Kidney tubule cell (primary cell): ENCODE measurements around the gene AIG1.

Source experiments
- DNase-seq: peaks from one replicate; pipeline ENCODE4 v3.0.0-alpha.2; 2018; ENCODE audit warnings: low spot score

Gene AIG1

DNA sequence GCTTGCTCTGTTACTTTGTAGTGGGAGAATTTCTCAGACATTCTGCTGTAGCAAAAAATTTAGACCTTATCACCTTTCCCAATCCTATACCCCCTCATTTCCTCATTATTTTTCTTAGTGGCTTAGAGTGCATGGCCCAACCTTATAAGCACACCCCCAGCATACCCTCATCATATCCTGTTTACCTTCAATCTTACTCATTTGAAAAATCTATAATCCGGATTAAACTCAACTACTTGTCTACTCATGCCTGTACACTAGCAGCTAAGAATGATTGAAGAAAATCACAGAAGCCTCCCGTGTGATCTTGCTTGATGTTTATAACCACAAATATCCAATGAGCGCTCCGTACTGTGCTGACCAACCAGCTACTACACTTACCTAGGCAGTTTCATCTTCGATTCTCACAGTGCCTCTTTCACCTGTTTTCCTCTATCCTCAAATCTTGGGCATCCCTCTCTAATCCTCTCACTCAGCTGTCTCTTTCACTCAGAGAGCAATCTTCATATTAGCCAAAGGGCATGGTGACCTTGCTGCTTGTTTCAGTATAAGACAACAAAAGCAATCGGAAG is 36.6 kb downstream of the AIG1 start:
- DNase-seq, result no peak

DNA sequence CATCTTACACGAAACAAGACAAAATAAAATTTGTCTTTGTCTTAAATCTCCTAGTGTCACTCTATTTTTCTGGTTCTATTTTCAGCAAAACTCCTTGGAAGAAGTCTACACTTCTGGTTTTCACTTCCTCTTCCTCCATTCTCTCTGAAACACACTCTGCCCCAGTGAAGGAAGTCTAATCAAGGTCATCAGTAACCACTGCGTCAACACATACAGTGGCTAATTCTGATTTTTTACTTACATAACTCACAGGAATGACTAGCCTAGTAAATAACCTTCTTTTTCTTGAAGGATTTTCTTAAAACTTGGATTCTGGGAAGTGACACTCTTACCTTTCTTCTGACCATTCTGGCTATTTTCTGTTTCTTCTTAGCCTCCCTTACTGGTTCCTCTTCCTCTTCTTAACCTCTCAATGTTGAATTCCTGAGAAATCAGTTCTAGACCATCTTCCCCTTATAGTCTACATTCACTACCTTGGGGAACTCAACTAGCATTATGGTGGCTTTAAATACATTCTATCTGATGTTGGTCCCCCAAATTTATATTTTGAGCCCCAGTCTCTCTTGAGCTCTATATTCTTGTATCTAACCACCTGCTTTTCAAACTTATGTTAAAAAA is 37.5 kb downstream of the AIG1 start:
- DNase-seq, result no peak

DNA sequence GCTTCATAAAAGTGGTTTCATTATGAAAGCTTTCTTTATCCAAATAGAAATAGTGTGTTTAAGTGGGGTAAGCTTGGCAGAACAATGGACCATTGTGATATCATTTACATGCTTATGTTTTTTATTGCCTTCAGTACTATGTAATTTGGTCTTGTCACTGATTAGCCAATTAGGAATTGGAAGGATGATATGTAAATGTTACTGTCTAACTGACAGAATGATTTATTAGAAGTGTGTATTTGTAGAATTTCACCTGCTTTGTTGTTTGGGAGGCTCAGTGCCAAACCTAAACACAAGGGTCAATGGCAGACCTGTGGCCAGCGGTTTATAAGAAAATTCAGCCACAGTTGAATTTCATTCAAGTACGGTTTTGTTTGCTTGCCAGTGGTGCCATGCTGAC is 39.0 kb downstream of the AIG1 start:
- DNase-seq, result no peak

DNA sequence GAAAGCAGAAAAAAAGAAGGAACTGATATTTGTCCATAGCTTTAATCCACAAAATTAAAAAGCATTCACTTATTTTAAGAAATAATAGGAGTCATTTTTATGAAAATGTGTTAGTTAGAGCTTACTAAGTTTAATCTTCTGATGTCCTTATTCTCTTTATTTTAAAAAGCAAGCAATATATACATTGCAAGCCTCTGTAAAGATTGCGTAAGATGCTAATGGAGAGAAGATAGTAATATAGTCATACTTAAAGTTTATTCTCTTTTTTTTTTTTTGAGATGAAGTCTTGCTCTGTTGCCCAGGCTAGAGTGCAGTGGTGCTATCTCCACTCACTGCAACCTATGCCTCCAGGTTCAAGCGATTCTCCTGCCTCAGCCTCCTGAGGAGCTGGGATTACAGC is 39.7 kb downstream of the AIG1 start:
- no peak for DNase-seq

DNA sequence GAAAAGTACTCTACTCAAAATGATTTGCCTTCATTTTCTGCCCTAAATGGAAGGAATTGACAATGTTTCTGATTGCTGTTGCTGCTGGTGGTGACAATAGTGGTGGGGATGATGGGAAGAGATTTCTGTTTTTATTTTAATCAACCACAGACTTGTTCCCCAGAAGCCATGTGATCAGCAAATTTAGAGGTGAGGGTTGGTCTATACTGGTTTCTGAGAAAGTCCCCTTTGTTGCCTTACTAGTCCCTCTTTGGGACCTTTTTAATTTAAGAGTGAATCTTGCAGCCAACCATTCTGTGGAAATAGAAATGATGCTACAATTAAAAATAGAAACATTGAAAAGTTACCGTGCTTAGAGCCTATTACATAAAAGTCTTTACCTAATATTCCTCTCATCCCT is 43.2 kb downstream of the AIG1 start:
- no peak for DNase-seq

DNA sequence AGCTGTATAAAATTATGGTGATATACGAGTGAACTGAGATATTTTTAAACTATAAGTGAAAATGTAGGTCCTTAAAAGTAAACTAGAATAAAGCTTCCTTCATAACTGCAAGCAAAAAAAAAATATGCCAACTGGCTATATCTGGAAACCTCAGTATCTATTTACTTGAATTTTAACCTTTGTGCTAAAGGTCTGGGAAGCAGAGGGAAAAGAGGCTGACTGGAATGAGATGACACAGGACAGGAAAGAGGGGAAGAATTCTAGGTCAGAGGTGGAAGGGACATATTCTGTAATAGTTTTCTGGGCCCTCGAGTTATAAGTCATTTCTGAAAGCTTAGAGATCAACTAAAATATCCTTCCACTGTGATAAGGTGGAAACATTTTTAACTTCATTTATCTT is 46.8 kb downstream of the AIG1 start:
- DNase-seq, result no peak

DNA sequence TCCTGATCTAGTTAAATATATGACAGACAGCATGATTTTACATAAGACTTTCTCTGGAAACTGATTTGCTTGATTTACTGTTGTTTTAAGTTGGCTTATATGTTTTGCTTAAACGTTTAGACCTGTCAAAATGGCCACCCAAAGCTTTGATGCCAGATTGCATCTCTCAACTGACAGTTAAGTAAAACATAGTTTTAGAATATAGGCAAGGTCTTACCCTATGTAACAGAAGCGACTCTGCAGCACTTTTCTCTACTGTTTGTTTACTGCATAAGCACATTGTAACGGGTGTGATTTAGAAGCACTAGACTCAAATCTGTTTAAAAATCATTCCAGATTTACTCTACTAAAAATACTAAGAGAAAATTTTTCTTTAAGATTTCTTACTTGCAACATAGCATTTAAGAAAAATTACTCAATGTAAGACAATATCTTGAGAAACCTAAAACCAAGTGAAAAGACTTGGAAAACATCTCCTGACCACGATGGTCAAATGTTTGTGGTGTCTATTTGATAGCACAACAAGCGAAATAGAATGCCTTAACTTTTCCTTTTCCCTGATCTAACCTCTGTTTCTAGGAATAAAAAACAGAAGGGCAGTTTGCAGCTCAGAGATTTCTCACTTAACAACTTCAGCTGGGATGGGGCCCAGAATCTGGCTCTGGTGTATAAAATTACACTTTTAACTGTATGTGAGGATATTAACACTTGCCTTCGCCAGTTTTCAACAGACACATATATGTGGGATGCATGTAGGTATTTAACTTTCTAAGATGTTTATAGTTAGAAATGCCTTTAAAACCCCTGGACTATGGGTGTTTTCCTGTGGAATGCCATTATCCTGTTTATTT is 47.4 kb downstream of the AIG1 start:
- DNase-seq, result no peak

DNA sequence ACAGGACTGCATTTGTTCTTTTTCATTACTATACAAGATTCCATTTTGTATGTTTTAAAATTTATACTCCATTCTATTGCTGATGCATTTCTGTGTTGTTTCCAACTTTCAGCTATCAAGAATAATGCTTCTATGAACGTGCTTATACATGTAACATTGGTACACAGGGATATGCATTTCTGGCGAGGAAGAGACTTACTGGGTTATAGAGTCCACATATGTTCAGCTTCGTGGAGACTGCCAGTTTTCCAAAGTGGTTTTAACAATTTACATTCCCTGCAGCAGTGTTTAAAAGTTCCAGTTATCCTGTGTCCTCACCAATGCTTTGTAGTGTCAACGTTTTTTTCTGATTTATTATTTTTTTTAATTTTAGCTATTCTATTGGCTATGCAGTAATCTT is 48.5 kb downstream of the AIG1 start:
- DNase-seq, result no peak

DNA sequence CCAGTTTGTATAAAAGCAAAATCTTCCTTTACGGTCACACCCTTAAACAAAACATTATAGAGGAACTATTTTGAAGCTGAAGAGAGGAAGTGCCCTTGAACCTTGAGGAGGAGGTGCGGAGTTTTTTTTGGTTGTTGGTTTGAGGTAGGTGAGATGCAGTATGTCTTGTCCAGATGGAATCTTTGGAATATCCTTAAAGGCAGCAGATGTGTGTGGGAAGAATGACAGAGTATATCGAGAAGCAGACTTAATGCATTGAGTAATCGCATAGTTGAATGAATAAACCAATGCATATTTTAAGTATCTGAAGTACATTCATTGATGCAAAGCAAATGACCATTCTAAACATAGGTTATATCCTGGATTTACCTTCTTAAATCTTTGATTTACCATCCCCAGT is 49.9 kb downstream of the AIG1 start:
- no peak for DNase-seq

DNA sequence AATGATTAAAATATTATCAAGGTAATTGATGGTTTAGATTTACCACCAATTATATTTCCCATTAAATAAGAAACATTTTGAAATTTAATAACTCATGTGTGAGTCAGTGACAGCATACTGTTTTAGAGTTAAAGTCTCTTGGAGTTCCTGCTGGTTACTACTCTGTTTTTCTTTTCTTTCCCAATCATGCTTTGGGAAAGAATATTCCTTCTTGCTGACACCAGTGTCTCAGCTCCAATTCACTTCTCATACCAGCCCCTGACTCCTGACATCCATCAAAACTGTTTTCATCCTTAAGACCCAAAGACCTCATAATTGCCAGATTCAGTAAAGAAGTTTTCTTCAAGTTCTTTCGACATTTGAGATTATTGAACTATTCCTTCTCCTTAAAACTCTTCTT is 50.3 kb downstream of the AIG1 start:
- no peak for DNase-seq

DNA sequence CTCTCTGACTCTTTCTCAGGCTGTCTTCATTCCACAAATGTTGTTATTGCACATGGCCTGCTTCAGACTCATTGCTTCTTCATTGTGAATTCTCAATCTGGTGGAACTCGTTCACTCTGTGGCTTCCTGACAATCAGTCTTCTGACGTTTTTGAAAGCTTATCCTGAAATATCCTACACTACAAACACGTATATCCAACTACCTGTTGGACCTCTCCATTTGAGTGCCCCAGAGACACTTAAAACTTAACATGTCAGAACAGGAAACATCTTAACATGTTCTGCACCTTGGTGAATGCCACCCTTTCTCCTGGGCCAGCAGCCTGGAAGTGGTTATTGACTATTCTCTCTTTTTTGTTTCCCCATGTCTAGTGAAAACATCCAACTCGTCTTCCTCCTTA is 50.8 kb downstream of the AIG1 start:
- no peak for DNase-seq

DNA sequence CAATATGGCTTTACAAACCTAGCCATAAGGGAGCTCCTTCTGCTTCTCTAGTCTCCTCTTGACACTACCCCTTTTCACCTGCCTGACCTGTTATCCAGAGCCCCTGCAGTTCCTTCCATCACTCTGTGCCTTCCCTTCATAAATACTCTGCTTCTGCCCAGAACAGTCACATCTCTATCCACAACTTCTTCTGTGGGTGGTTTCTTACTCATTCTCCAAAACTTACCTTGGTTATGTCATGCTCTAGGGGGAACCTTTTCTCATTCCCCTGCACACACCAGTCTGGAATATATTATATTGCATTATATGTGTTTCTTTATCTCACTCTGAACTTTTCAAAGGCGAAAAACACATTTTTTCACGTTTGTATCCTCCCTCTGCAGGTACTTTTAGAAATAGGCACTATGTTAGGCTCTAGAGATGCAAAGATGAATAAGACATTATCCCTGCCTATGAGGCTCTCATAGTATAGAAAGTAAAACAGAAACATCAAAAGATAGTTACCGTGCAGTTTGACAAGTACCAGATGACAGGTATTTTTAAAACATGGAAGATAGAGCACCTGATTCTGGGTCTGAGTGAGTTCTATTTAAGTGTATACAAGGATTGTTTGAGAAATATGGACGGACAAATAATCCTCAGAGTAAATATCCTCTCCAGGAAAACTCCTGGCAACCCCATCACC is 51.5 kb downstream of the AIG1 start:
- no peak for DNase-seq

DNA sequence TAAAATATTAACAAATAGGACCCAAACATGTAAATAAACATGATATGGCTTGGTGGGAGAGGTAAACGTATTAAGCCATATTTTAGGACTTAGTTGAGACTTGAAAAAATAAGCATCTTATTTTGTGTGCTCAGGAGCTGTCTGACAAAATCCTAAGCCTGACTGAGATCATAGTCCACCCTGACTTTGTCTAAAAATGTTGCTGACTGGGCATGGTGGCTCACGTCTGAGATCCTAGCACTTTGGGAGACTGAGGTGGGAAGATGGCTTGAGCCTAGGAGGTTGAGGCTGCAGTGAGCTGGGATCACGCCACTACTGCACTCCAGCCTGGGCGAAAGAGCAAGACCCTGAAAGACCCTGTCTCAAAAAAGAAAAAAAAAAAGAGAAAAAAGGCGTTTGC is 52.1 kb downstream of the AIG1 start:
- no peak for DNase-seq

DNA sequence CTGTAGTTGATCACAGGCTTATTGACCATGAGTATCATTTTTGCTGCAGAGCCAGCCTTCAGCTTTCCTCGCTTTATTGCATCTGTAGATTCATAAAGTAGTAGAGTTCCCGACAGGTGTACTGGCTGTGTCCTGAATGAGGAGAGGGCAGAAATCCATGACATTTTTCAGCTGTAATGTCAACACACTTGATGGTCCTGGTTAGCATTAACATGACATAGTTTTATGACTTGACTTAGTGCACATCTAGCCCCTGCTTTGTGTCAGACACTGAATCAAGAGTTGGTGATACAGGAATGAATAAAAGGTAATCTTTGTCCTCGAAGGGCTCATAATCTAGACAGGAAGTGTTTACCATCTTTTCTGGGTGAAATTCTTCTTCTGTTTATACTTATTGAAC is 55.0 kb downstream of the AIG1 start:
- no peak for DNase-seq

DNA sequence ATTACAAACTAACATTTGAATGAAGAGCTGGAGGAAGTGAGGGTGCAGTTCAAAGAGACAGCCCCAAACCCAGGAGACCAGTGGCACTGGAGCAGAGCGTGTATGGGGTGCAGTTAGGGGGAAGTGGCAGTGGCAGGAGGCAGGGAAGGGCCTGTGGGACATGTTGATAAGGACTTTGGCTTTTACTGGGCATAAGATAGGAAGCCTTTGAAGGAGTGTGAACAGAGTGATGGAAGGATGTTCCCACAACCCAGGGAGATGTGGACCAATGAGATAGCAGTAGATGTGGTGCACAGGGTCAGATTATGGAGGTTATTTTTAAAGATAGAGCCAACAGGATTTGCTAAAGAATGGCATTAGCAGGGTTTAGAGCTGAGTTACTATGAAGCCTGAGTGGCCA is 56.4 kb downstream of the AIG1 start:
- DNase-seq, result no peak

DNA sequence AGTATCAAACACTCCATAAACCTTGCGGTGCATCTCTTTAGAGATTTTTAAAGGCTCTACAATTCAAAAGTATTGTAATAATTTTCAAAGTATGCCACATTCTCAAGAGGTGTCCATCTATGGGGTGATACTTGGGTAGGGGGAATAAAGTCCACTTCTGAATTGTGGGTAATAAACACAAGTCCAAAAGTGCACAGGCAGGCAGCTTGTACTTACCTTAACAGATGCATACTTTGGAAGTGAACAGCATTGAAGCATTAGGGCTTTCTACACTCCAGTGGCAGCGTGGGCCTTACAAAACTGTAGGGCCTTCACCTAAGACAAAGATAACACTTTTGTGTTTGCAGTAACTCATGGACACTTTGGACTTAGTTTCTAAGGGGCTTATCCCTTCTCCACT is 58.6 kb downstream of the AIG1 start:
- no peak for DNase-seq

DNA sequence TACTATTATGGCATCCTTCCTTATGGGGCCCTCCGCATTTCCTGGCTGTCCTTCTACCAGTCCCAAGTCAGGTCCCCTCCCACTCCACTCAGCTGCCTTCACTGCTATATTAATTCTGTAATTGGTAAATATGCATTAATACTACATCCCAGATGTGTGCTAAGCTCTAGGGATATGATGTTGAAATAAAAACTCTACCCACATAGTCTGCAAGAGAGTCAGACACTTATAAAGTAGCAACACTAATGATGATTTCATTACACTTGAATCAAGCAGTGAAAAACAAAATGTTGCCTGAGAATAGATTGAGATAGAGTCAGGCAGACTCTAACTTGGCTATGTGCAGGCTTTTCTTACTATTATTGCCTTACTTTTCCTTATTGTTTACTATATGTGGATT is 62.4 kb downstream of the AIG1 start:
- DNase-seq, result no peak

DNA sequence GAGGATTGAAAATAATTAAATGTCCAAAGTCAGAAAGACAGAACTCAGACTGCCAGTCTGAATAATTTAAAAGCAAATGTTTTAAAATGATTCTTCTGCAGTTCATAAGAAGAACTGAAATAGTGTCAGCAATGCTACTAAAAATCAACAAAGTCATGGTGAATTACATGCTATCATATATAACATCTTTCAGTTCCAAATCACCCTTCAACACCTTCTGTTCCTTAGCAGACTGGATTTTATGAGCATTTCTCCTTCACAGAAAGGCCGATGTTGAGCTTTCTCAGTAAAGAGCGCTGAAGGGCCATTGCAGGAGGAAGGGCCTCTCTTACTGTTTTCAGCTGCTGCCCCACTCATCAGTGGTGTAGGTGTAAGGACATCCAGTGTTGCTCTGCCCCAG is 63.3 kb downstream of the AIG1 start:
- DNase-seq, result no peak

DNA sequence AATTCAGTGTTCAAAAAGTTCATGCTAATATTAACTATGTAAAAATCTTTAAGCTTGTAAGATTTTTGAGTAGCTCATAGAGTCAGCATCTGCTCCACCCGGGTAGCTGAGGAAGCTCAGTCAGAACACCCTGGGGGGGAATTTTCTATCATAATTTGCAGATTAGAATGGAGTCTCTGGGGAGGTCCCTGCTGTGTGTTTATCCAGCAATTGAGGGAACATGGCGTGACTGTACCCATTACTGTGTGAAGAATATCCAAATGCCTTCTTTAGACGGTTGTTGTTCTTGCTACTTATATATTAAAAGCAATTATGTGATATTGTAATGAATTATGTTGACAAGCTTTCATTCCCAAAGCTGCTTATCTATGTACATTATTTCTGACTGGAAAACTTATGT is 64.8 kb downstream of the AIG1 start:
- DNase-seq, result no peak

DNA sequence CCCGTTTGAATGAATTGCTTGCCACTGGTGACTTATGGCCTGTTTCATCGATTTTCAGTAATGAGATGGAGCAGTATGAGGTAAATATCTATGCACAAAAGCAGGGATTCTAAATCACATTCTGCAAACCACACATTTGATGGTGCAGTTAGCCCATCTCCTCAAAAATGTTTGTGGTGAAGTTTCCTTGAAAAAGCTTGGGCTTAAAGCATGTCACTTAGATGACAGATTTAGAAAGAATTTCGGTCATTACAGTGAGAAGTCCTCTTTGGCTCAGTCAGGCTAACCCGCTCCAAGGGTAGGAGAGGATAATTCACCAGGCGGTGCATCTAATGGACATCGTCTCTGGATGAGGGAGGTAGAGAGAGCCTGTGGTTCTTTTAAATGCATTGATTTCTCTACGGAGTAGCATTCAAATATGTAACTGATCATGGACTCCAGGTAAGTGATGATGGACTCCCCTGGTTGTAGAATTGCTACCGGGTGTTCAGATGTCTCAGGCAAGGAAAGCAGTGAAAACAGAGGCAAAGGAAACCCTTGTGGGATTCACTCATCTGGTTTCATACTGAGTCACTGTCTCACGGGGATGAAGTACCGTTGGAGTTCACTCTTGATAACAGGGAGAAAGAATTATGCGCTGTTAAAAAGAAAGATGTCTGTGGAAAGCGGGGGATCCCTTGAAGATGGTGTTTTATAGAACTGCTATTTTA is 65.3 kb downstream of the AIG1 start:
- peak; percentile 38 for DNase-seq

DNA sequence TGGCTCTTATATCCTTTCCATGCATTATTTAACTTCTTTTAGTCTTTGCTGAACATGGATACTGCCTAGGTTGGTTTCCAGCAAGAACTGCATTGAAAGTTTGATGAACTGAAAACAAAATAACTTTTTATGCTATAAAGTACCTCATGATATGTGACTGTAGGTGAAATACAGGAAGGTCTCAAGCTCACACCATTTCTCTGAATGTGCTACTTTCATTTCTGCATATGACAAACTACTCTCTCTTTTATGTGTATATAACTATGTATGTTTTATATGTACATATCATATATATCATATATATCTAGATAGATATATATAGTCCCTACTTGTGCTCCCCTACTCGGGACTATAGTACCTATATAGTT is 65.9 kb downstream of the AIG1 start:
- DNase-seq, result no peak

DNA sequence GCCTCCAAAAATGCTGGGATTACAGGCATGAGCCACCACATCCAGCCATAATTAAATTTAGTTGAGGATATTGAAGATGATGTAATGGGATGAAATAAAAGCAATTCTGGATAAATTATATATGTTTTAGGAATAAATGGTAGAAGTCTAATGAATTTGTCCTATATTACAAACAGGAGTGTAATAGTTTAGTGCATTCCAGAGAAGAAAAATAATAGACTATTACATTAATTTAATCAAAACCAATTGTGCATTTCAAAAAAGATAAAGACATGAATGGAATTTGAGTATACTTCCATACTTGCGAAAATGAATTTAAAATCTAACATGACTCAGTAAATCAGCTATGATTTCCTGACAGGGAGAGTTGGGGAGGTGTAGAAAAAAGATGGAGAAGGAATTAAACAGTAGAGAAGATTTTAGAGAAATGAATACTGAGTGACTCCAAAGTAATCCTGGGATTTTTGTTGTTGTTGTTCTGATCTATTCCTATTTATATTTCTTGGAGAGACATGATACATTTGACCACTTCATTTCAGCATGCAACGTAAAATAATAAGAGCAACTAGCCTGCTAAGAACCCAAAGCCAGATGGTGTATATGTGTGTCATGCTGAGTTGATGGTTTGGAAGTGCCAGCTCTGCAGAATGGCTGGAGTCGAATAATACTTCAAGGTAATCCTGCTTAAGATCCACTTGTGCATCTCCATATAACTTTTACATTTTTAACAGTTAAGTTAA is 67.4 kb downstream of the AIG1 start:
- no peak for DNase-seq
